Activated CD8-positive, alpha-beta memory T cell treated with anti-CD3 and anti-CD28 coated beads, Interleukin-2, amount 50 U/mL, for 48 hours (primary cell): Measurements from ENCODE around the gene FBXW10.
"Not testable (repeated sequence)": the region's sequence is repeated elsewhere in the genome, so short reads cannot be mapped to it uniquely, and the experiment has no call there.

Experiments used
- DNase-seq: peaks from one replicate; pipeline ENCODE4 v3.0.0-alpha.2; 2020

FBXW10 gene

GRCh38 chr17:18755969-18756368 lies 12.1 kb downstream of the FBXW10 start:
- DNase-seq: not testable (repeated sequence)

GRCh38 chr17:18757368-18758044 lies 13.7 kb downstream of the FBXW10 start:
- not testable (repeated sequence) for DNase-seq

- not testable (repeated sequence) for DNase-seq
These were observed 14.5 kb downstream of the FBXW10 start for GRCh38 chr17:18758344-18758743.

- not testable (repeated sequence) for DNase-seq
These were observed 16.4 kb downstream of the FBXW10 start for GRCh38 chr17:18760221-18760620.

- not testable (repeated sequence) for DNase-seq
These were observed 26.7 kb downstream of the FBXW10 start for GRCh38 chr17:18770572-18770971.

- DNase-seq: not testable (repeated sequence)
These were observed 27.2 kb downstream of the FBXW10 start for GRCh38 chr17:18771066-18771465.

- no peak for DNase-seq
These were observed 28.6 kb downstream of the FBXW10 start for GRCh38 chr17:18772471-18772870.

- peak; percentile 97 for DNase-seq
These were observed 37.3 kb downstream of the FBXW10 start, which contains the start of gene TVP23B for GRCh38 chr17:18780991-18781718. Gene TVP23B, plus strand, starts transcription at chr17:18781183. Its CDS starts 111 bp downstream, at chr17:18781294.

- DNase-seq: not testable (repeated sequence)
These were observed 38.0 kb downstream of the FBXW10 start for GRCh38 chr17:18781805-18782204.

- DNase-seq: not testable (repeated sequence)
These were observed 42.1 kb downstream of the FBXW10 start for GRCh38 chr17:18785933-18786332.

- DNase-seq: not testable (repeated sequence)
These were observed 43.0 kb downstream of the FBXW10 start for GRCh38 chr17:18786890-18787289.

- DNase-seq: not testable (repeated sequence)
These were observed 47.5 kb downstream of the FBXW10 start for GRCh38 chr17:18791402-18791801.

GRCh38 chr17:18794841-18795240 lies 51.0 kb downstream of the FBXW10 start:
- DNase-seq: not testable (repeated sequence)

- DNase-seq: not testable (repeated sequence)
These were observed 53.0 kb downstream of the FBXW10 start for GRCh38 chr17:18796887-18797286.

- not testable (repeated sequence) for DNase-seq
These were observed 59.8 kb downstream of the FBXW10 start for GRCh38 chr17:18803458-18804245.

GRCh38 chr17:18815924-18816323 lies 72.1 kb downstream of the FBXW10 start:
- not testable (repeated sequence) for DNase-seq

GRCh38 chr17:18816489-18817371 lies 72.9 kb downstream of the FBXW10 start:
- DNase-seq: not testable (repeated sequence)

GRCh38 chr17:18821430-18821829 lies 77.6 kb downstream of the FBXW10 start:
- DNase-seq: not testable (repeated sequence)

- not testable (repeated sequence) for DNase-seq
These were observed 83.8 kb downstream of the FBXW10 start for GRCh38 chr17:18827613-18828012.
